ENCODE data around the gene EXD3. TPM values are rescaled to one million over a fixed set of nuclear protein-coding genes. Genes with fewer than 3 reads are reported as not detected.

Gene EXD3
- polyA plus RNA-seq, 2 of the 4 experiments (the other 2 are of a cell fraction): 3.4 to 4.5 TPM

- H3K27ac ChIP-seq: no peak overlapping the region
- ChIA-PET CTCF (no interaction called here), POLR2A (no interaction called here)
- no peak for FAIRE-seq
- H3K4me1 ChIP-seq: no peaks in the 10 kb centered on the region
- WGBS (ENCODE audit: missing lambda C conversion rate): 86% methylated on average over 7 of the region's 7 CpGs
- H3K9me3 ChIP-seq: peaks cover 9% of the 10 kb centered on the region
- TF ChIP-seq HMGXB4 (CRISPR knock-in tag; IDR thresholded peaks at IDR 0.05; ENCODE audit: borderline replicate concordance) (no peak), HEYL (CRISPR knock-in tag; IDR thresholded peaks at IDR 0.05) (no peak), ZFP36 (IDR thresholded peaks at IDR 0.05; ENCODE audit: borderline replicate concordance, partially characterized antibody) (no peak), RAD21 (conservative IDR thresholded peaks at IDR 0.05 in 1 of 2, IDR thresholded peaks at IDR 0.05 in 1 of 2) (no peak), BCL3 (IDR thresholded peaks at IDR 0.05) (no peak), HES2 (IDR thresholded peaks at IDR 0.05) (no peak), BHLHE40 (IDR thresholded peaks at IDR 0.05; ENCODE audit: low read depth, low read length) (no peak), TP53 (CRISPR knock-in tag; IDR thresholded peaks at IDR 0.05) (no peak), ESRRA (IDR thresholded peaks at IDR 0.05; ENCODE audit: borderline replicate concordance, low read length) (no peak), RCOR1 (IDR thresholded peaks at IDR 0.05; ENCODE audit: low read depth, low read length) (no peak)
- no peak overlapping the region for H3K4me3 ChIP-seq
- ATAC-seq: no peak
- DNase-seq (ENCODE audit: low read depth in 1 of 2, low spot score in 1 of 2): no peak
- no peak overlapping the region for H3K4me2 ChIP-seq
These were observed 47.8 kb upstream of the EXD3 start for GRCh38 chr9:137470785-137471184.

GRCh38 chr9:137467896-137468295 is 44.9 kb upstream of the EXD3 start:
- ATAC-seq: no peak
- H3K27ac ChIP-seq: no peak overlapping the region
- WGBS (ENCODE audit: missing lambda C conversion rate): 98% methylated on average over 4 of the region's 7 CpGs
- CTCF ChIA-PET: interaction anchor here (0.9 to 1.5 kb wide), 2 partner anchors 38 to 45 kb away, joined by 3 read pairs; partner anchors contain the start of gene EXD3
- H3K4me2 ChIP-seq: no peak overlapping the region
- no peaks in the 10 kb centered on the region for H3K4me1 ChIP-seq
- FAIRE-seq: no peak
- POLR2A ChIA-PET: no interaction called here
- no peaks in the 10 kb centered on the region for H3K9me3 ChIP-seq
- no peak overlapping the region for H3K4me3 ChIP-seq
- DNase-seq (ENCODE audit: low read depth in 1 of 2, low spot score in 1 of 2): no peak
- TF ChIP-seq JUNB (IDR thresholded peaks at IDR 0.05) (no peak), FOXS1 (CRISPR knock-in tag; IDR thresholded peaks at IDR 0.05) (no peak), RCOR1 (IDR thresholded peaks at IDR 0.05; ENCODE audit: low read depth, low read length) (no peak), CBX8 (IDR thresholded peaks at IDR 0.05) (no peak), HDAC2 (IDR thresholded peaks at IDR 0.05) (no peak), HES2 (IDR thresholded peaks at IDR 0.05) (no peak), NFE2L2 (conservative IDR thresholded peaks at IDR 0.05; ENCODE audit: low read length) (no peak), KDM1A (IDR thresholded peaks at IDR 0.05; ENCODE audit: low read depth) (no peak), TP53 (CRISPR knock-in tag; IDR thresholded peaks at IDR 0.05) (no peak), EP300 (IDR thresholded peaks at IDR 0.05) (no peak), HOXB13 (CRISPR knock-in tag; IDR thresholded peaks at IDR 0.05; ENCODE audit: low read depth) (no peak), CTCF (IDR thresholded peaks at IDR 0.05) (no peak), RAD21 (conservative IDR thresholded peaks at IDR 0.05 in 1 of 2, IDR thresholded peaks at IDR 0.05 in 1 of 2) (no peak), JUN (IDR thresholded peaks at IDR 0.05) (no peak)
